Hair follicle dermal papilla cell (primary cell): Measurements from ENCODE around the gene SDHD. TPM values are rescaled to one million over a fixed set of nuclear protein-coding genes. Genes with fewer than 3 reads are reported as not detected.

ENCODE experiments used
- total RNA-seq: library from RNA; depleted of rRNA; stranded (reverse); fragments of >200 nt; gene quantifications from 2 replicates; pipeline ENCODE4 v1.2.3, GENCODE V29; 2012

Gene SDHD
- total RNA-seq = 80.3 and 88.9 TPM in 2 replicates

DNA sequence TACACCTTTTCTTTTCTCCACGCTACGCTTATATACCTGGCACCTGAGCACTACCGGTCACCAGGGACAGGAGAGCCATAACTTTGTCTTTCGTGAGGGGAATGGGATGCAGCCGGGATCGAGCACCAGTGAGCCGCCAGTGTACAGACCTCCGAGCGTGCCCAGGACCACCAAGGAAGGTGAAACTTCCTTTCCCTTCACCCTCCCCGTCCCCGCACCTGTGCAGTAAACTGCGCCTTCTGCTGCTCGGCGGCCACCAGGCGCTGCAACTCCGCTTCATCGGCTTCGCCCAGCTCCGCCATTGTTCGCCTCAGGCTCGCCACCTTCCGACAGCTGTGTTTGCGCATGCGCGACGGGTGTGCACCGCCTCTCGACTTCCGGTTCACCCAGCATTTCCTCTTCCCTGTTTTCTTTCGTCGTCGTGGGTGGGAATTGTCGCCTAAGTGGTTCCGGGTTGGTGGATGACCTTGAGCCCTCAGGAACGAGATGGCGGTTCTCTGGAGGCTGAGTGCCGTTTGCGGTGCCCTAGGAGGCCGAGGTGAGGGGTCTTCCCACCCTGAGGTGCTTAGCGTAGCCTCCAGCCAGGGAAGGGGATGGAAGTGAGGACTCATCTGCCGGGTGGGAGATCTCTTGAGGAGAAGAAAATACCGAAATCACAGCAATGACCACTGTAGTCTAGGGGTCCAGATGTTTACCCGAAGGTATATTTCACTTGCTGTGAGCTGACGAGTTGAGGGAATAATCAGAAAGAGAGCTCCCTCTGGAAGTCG, at the start of gene SDHD, which contains the start of gene TIMM8B:
SDHD (plus strand) TSS at position 452 of the 770 bp plus-strand sequence; CDS start at position 487, 35 bp downstream.
TIMM8B (minus strand) TSS at position 335 of the 770 bp plus-strand sequence; CDS start at position 302, 33 bp downstream.

GRCh38 chr11:112073941-112074811, 12.5 kb upstream of the SDHD start, which contains the start of the genes NKAPD1 and PIH1D2:
TSS of gene NKAPD1 (plus strand) at chr11:112074299. CDS start at chr11:112075575, 1,276 bp downstream.
TSS of gene PIH1D2 (minus strand) at chr11:112074017. CDS start at chr11:112073174, 843 bp downstream.

Other genes with a start within 250 kb of the SDHD start
- gene ALG9, start 215.3 kb upstream of the SDHD start, total RNA-seq = 38.8 and 41.2 TPM in 2 replicates
- 2.1 and 2.4 TPM in 2 replicates for gene FDXACB1, start 207.7 kb upstream of the SDHD start, total RNA-seq
- 3.8 and 3.9 TPM in 2 replicates for gene CFAP68, start 207.3 kb upstream of the SDHD start, total RNA-seq
- 35.2 and 47.7 TPM in 2 replicates for gene CRYAB, start 175.1 kb upstream of the SDHD start, total RNA-seq
- 0.49 and 2.6 TPM in 2 replicates for gene HSPB2, start 174.1 kb upstream of the SDHD start, total RNA-seq
- gene C11orf52, start 168.0 kb upstream of the SDHD start, total RNA-seq = 0.49 and 1.3 TPM in 2 replicates
- 31.5 and 32.9 TPM in 2 replicates for gene DIXDC1, start 149.5 kb upstream of the SDHD start, total RNA-seq
- gene DLAT, start 61.5 kb upstream of the SDHD start, total RNA-seq = 33.3 and 41.1 TPM in 2 replicates
- gene PIH1D2, start 12.9 kb upstream of the SDHD start, total RNA-seq = 2.9 and 3.9 TPM in 2 replicates
- 22.3 and 25.5 TPM in 2 replicates for gene NKAPD1, start 12.6 kb upstream of the SDHD start, total RNA-seq
- gene TIMM8B, start 117 bp upstream of the SDHD start, total RNA-seq = 17.7 and 21.9 TPM in 2 replicates
- gene IL18, start 77.2 kb downstream of the SDHD start, total RNA-seq = 0.16 TPM in 1 of 2 replicates, not detected in the other
- 0.32 TPM in 1 of 2 replicates, not detected in the other for gene TEX12, start 80.5 kb downstream of the SDHD start, total RNA-seq
- gene BCO2, start 88.6 kb downstream of the SDHD start, total RNA-seq = 1.1 and 1.7 TPM in 2 replicates
- gene PTS, start 139.6 kb downstream of the SDHD start, total RNA-seq = 46.4 and 48.2 TPM in 2 replicates
- gene PLET1, start 174.0 kb downstream of the SDHD start, total RNA-seq = not detected in 2 replicates